H1 (cell line): ENCODE data around the gene AKT1S1. TPM values are rescaled to one million over a fixed set of nuclear protein-coding genes. Genes with fewer than 3 reads are reported as not detected.

Experiments
- CTCF ChIA-PET: fragments of 300-600 bp; sonication (Branson Sonifier 250); formaldehyde crosslinking; loops from one replicate; lab custom pipeline; 2021; ENCODE audit not compliant: partially characterized antibody; lab: Charles Lee
- POLR2A ChIA-PET: fragments of 300-600 bp; sonication (Branson Sonifier 250); formaldehyde crosslinking; loops from one replicate; lab custom pipeline; 2021; ENCODE audit warnings: inconsistent platforms; ENCODE audit not compliant: partially characterized antibody; lab: Charles Lee
- DNase-seq, 2 experiments: peaks; one replicate each; pipeline versions ENCODE4 v3.0.0 to v3.0.0-alpha.2; 2010 to 2022; ENCODE audit warnings: low spot score in 2 of 2, low read depth in 1 of 2, mixed read lengths in 1 of 2
- FAIRE-seq: peaks from 2 replicates; lab custom pipeline; 2011; peaks lifted over from hg19 to GRCh38; lab: Jason Lieb, UNC
- H2AFZ ChIP-seq: 2 replicates; pipeline ENCODE4 v1.8.1; 2012; ENCODE audit warnings: low read length, inconsistent platforms
- H2AK5ac ChIP-seq: 2 replicates; pipeline ENCODE4 v1.6.1; 2013; ENCODE audit warnings: low read depth, low read length
- H2BK120ac ChIP-seq: replicated peaks from 2 replicates; pipeline ENCODE3; 2013; ENCODE audit warnings: low read depth, low read length, inconsistent platforms
- H2BK12ac ChIP-seq: 2 replicates; pipeline ENCODE4 v1.6.1; 2013; ENCODE audit warnings: low read depth, low read length
- H2BK15ac ChIP-seq: 2 replicates; pipeline ENCODE4 v1.6.1; 2013; ENCODE audit warnings: low read length
- H2BK20ac ChIP-seq: 2 replicates; pipeline ENCODE4 v1.6.1; 2013; ENCODE audit warnings: low read length
- H2BK5ac ChIP-seq: 2 replicates; pipeline ENCODE4 v1.6.1; 2013; ENCODE audit warnings: low read depth, low read length
- H3K14ac ChIP-seq: 2 replicates; pipeline ENCODE4 v1.6.1; 2013; ENCODE audit warnings: inconsistent platforms; ENCODE audit not compliant: insufficient read length
- H3K18ac ChIP-seq: 2 replicates; pipeline ENCODE4 v1.6.1; 2013; ENCODE audit warnings: low read length; ENCODE audit errors: extremely low read depth
- H3K23ac ChIP-seq: 2 replicates; pipeline ENCODE4 v1.6.1; 2013; ENCODE audit warnings: inconsistent platforms; ENCODE audit not compliant: insufficient read length
- H3K23me2 ChIP-seq: 2 replicates; pipeline ENCODE4 v1.6.1; 2013; ENCODE audit warnings: low read depth, low read length
- H3K27ac ChIP-seq: 2 replicates; pipeline ENCODE4 v1.6.1; 2011; ENCODE audit warnings: low read depth, low read length, inconsistent platforms
- H3K27me3 ChIP-seq, 4 experiments: replicated peaks in 1 of 4; 1 replicate in 1 of 4; 2 replicates in 3 of 4; pipeline versions ENCODE4 v1.6.1 to v1.8.1; 2011 to 2013; ENCODE audit warnings: low read length in 3 of 4, mild to moderate bottlenecking in 3 of 4, inconsistent platforms in 2 of 4, mixed read lengths in 2 of 4, moderate library complexity in 1 of 4; ENCODE audit not compliant: control insufficient read depth in 3 of 4, insufficient read depth in 3 of 4; ENCODE audit errors: extremely low read depth in 1 of 4
- H3K36me3 ChIP-seq, 4 experiments: 2 replicates each; pipeline versions ENCODE4 v1.6.1 to v1.8.1; 2011 to 2013; ENCODE audit warnings: mild to moderate bottlenecking in 4 of 4, low read length in 3 of 4, moderate library complexity in 2 of 4, control low read depth in 1 of 4, inconsistent platforms in 1 of 4; ENCODE audit not compliant: insufficient read depth in 4 of 4, control insufficient read depth in 2 of 4
- H3K4ac ChIP-seq: replicated peaks from 2 replicates; pipeline ENCODE3; 2013; ENCODE audit warnings: low read length, low read depth, mixed read lengths, inconsistent platforms; ENCODE audit not compliant: insufficient read length
- H3K4me1 ChIP-seq, 4 experiments: replicated peaks in 1 of 4; 1 replicate in 1 of 4; 2 replicates in 3 of 4; pipeline versions ENCODE4 v1.6.1 to v1.8.1; 2011 to 2013; ENCODE audit warnings: low read length in 3 of 4, inconsistent platforms in 2 of 4, mixed read lengths in 1 of 4; ENCODE audit not compliant: insufficient read depth in 4 of 4, control insufficient read depth in 3 of 4
- H3K4me2 ChIP-seq, 2 experiments: 2 replicates each; pipeline versions ENCODE4 v1.6.1 to v1.8.1; 2011 to 2013; ENCODE audit warnings: low read depth in 2 of 2, low read length in 2 of 2, control low read depth in 1 of 2, inconsistent platforms in 1 of 2, mild to moderate bottlenecking in 1 of 2; ENCODE audit not compliant: insufficient read depth in 1 of 2
- H3K4me3 ChIP-seq, 4 experiments: fragments of 200-600, 300-600 bp in 1 of 4; sonication (generic), shearing (Covaris generic), sonication (Bioruptor Twin) in 1 of 4; 2 replicates each; pipeline versions ENCODE4 v1.5.1 to v1.8.1; 2011 to 2016; ENCODE audit warnings: low read length in 4 of 4, low read depth in 3 of 4, control low read depth in 2 of 4, inconsistent platforms in 2 of 4, mild to moderate bottlenecking in 2 of 4, mixed read lengths in 1 of 4, moderate library complexity in 1 of 4; ENCODE audit not compliant: insufficient read depth in 2 of 4; ENCODE audit errors: extremely low read depth in 1 of 4
- H3K56ac ChIP-seq: replicated peaks from 2 replicates; pipeline ENCODE3; 2013; ENCODE audit warnings: low read depth, mild to moderate bottlenecking, mixed read lengths, low read length, inconsistent platforms; ENCODE audit not compliant: insufficient read length
- H3K79me1 ChIP-seq: 2 replicates; pipeline ENCODE4 v1.6.1; 2013; ENCODE audit warnings: low read depth, low read length, control low read depth
- H3K79me2 ChIP-seq, 2 experiments: 2 replicates each; pipeline versions ENCODE4 v1.6.1 to v1.8.1; 2012 to 2013; ENCODE audit warnings: low read length in 2 of 2, mild to moderate bottlenecking in 2 of 2, inconsistent platforms in 1 of 2; ENCODE audit not compliant: insufficient read depth in 2 of 2, control insufficient read depth in 1 of 2
- H3K9ac ChIP-seq, 4 experiments: replicated peaks in 1 of 4; 1 replicate in 1 of 4; 2 replicates in 3 of 4; pipeline versions ENCODE4 v1.6.1 to v1.8.1; 2011 to 2013; ENCODE audit warnings: low read depth in 3 of 4, low read length in 3 of 4, control low read depth in 2 of 4, mild to moderate bottlenecking in 2 of 4, moderate library complexity in 2 of 4, inconsistent platforms in 1 of 4; ENCODE audit errors: extremely low read depth in 1 of 4
- H3K9me3 ChIP-seq, 2 experiments: 2 replicates each; pipeline versions ENCODE4 v1.6.1 to v1.8.1; 2012 to 2013; ENCODE audit warnings: mild to moderate bottlenecking in 2 of 2, moderate library complexity in 2 of 2, control low read depth in 1 of 2, inconsistent platforms in 1 of 2, low read depth in 1 of 2, low read length in 1 of 2, mixed read lengths in 1 of 2; ENCODE audit not compliant: insufficient read depth in 2 of 2
- H4K20me1 ChIP-seq, 2 experiments: replicated peaks in 1 of 2; 2 replicates each; pipeline versions ENCODE3 to v1.8.1; 2011 to 2013; ENCODE audit warnings: inconsistent platforms in 2 of 2, low read length in 2 of 2, mild to moderate bottlenecking in 1 of 2; ENCODE audit not compliant: insufficient read depth in 2 of 2, control insufficient read depth in 1 of 2
- H4K5ac ChIP-seq: 2 replicates; pipeline ENCODE4 v1.6.1; 2013; ENCODE audit warnings: low read length, low read depth, mixed read lengths, inconsistent platforms; ENCODE audit not compliant: insufficient read length
- H4K8ac ChIP-seq: 2 replicates; pipeline ENCODE4 v1.8.0; 2013; ENCODE audit warnings: mild to moderate bottlenecking, moderate library complexity, low read length, inconsistent platforms; ENCODE audit not compliant: insufficient read depth; ENCODE audit errors: extremely low read depth
- H4K91ac ChIP-seq: replicated peaks from 2 replicates; pipeline ENCODE3; 2013; ENCODE audit warnings: low read length, mixed read lengths, inconsistent platforms; ENCODE audit not compliant: insufficient read length
- CBX8 ChIP-seq: fragments of 300-800, 300-1000 bp; sonication (generic); IDR thresholded peaks from 2 replicates; pipeline ENCODE4 v1.7.1; 2016; ENCODE audit warnings: low read depth, low read length, borderline replicate concordance
- CHD1 ChIP-seq: IDR thresholded peaks from 2 replicates; pipeline ENCODE4 v1.6.1; 2012; ENCODE audit warnings: low read depth, low read length, improper control_type of control experiment
- CTBP2 ChIP-seq: IDR thresholded peaks from 2 replicates; pipeline ENCODE4 v1.7.0; 2011; ENCODE audit warnings: borderline replicate concordance, mild to moderate bottlenecking, moderate library complexity, mixed read lengths, low read length; ENCODE audit not compliant: insufficient read depth, insufficient read length
- GTF2F1 ChIP-seq: IDR thresholded peaks from 2 replicates; pipeline ENCODE4 v1.6.1; 2012; ENCODE audit warnings: low read depth, low read length, improper control_type of control experiment, borderline replicate concordance
- JUND ChIP-seq: IDR thresholded peaks from 2 replicates; pipeline ENCODE4 v1.6.1; 2011; ENCODE audit warnings: mild to moderate bottlenecking, improper control_type of control experiment, low read length
- KDM5A ChIP-seq: fragments of 200-600 bp; IDR thresholded peaks from 2 replicates; pipeline ENCODE4 v1.7.1; 2012; ENCODE audit warnings: mild to moderate bottlenecking, low read length, inconsistent platforms, mixed read lengths
- POLR2A ChIP-seq, 2 experiments: IDR thresholded peaks; 1 replicate in 1 of 2; 2 replicates in 1 of 2; pipeline ENCODE4 v1.6.1; 2011; ENCODE audit warnings: low read depth in 2 of 2, low read length in 2 of 2, mild to moderate bottlenecking in 2 of 2; ENCODE audit errors: control extremely low read depth in 1 of 2
- RAD21 ChIP-seq, 2 experiments: IDR thresholded peaks in 1 of 2; conservative IDR thresholded peaks in 1 of 2; 2 replicates each; pipeline ENCODE4 v1.6.1; 2011; ENCODE audit warnings: low read depth in 2 of 2, low read length in 2 of 2, improper control_type of control experiment in 1 of 2, inconsistent platforms in 1 of 2, mild to moderate bottlenecking in 1 of 2, moderate library complexity in 1 of 2
- RBBP5 ChIP-seq: IDR thresholded peaks from 2 replicates; pipeline ENCODE4 v1.7.1; 2012; ENCODE audit warnings: low read depth, mild to moderate bottlenecking, inconsistent platforms, low read length, moderate library complexity, borderline replicate concordance
- SIN3A ChIP-seq, 2 experiments: IDR thresholded peaks in 1 of 2; conservative IDR thresholded peaks in 1 of 2; 2 replicates each; pipeline ENCODE4 v1.6.1; 2011 to 2012; ENCODE audit warnings: low read length in 2 of 2, improper control_type of control experiment in 1 of 2, low read depth in 1 of 2, mild to moderate bottlenecking in 1 of 2
- TCF12 ChIP-seq: IDR thresholded peaks from 2 replicates; pipeline ENCODE4 v1.6.1; 2011; ENCODE audit warnings: low read depth, mild to moderate bottlenecking, low read length
- WGBS, 2 experiments: shearing (Covaris generic) in 1 of 2; methylation state at CpG; one replicate each; pipeline versions ENCODE4 v1.1.6 to v1.1.7; 2013 to 2015; ENCODE audit warnings: low lambda C conversion rate in 2 of 2, mixed read lengths in 2 of 2, inconsistent platforms in 1 of 2, low coverage in 1 of 2, missing lambda C conversion rate in 1 of 2; ENCODE audit not compliant: insufficient replicate concordance in 2 of 2, insufficient coverage in 1 of 2, insufficient read length in 1 of 2; ENCODE audit errors: extremely low coverage in 1 of 2, missing lambda C conversion rate in 1 of 2; 5-methylcytosine and 5-hydroxymethylcytosine counted together
- polyA plus RNA-seq, 7 experiments: library from polyadenylated mRNA; depleted of rRNA in 3 of 7; stranded (reverse) in 5 of 7; unstranded in 2 of 7; fragments of >200 nt in 5 of 7; fragments of 200-250 nt in 2 of 7; gene quantifications; 1 replicate in 5 of 7; 2 replicates in 1 of 7; 4 replicates in 1 of 7; pipeline versions ENCODE4 v1.2.1 to v1.2.3, GENCODE V29; 2011 to 2013; ENCODE audit warnings: missing spikeins in 2 of 7, mixed read lengths in 2 of 7
- total RNA-seq: library from RNA; stranded (reverse); fragmentation: NEBNext Ultra II Directional; extraction: Animal tissue kit (Norgen Biotek cat#: 25700); gene quantifications from 2 replicates; pipeline ENCODE4 v1.2.1, GENCODE V29; 2021
- TF ChIP-seq, protein P1 (sequence below): IDR thresholded peaks from 2 replicates; pipeline ENCODE4 v1.6.1; 2011; ENCODE audit warnings: low read length, improper control_type of control experiment

Gene AKT1S1
- total and polyA plus RNA-seq, 2 of the 8 experiments (the other 6 are each of a cell fraction or from before 2014, with no cell fraction given), result 40.7 to 45.9 TPM

DNA sequence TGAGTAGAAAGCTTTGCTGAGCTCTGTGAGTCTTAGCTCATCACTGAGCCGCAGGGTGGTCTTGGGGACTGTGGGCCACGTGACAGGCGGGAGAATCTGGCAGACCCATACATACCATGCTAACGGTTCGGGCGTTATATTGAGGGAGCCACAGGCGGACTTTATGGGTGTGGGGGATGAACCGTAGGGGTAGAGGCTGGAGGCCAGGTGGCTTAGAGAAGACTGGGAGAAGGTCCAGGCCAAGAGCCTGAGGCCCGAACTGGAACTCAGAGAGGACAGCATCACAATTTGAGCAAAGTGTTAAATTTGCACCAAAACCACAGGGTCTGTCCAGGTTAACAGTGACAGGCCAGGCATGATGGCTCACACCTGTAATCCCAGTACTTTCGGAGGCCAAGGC, 36.6 kb upstream of the AKT1S1 start:
- ChIA-PET CTCF (interaction anchor here (0.7 to 3.0 kb wide), 14 partner anchors 9 to 222 kb away, joined by 3 to 18 read pairs (median 4); partner anchors contain the start of gene ATF5), POLR2A (interaction anchor here (0.7 to 19.2 kb wide), 7 partner anchors 10 to 361 kb away, joined by 3 to 373 read pairs (median 3); partner anchors contain the start of genes AKT1S1, ATF5, NUP62 and TBC1D17)
- DNase-seq (no peak), FAIRE-seq (no peak)
- H2BK120ac ChIP-seq, result no peak overlapping the region
- H3K4ac ChIP-seq, result no peak overlapping the region
- no peak overlapping the region for H3K9ac ChIP-seq
- H3K4me1 ChIP-seq, result no peaks in the 10 kb centered on the region
- no peak overlapping the region for H2AK5ac ChIP-seq
- no peak overlapping the region for H3K4me2 ChIP-seq
- no peaks in the 10 kb centered on the region for H3K23me2 ChIP-seq
- H2BK15ac ChIP-seq, result no peak overlapping the region
- H3K9me3 ChIP-seq, result no peaks in the 10 kb centered on the region
- H4K5ac ChIP-seq, result no peak overlapping the region
- no peak overlapping the region for H3K18ac ChIP-seq
- no peak overlapping the region for H2AFZ ChIP-seq
- no peak overlapping the region for H3K27ac ChIP-seq
- peaks cover 0 to 68% of the 10 kb centered on the region in 2 experiments; a peak in 2 of 4 replicates for H3K79me2 ChIP-seq
- H3K4me3 ChIP-seq, result no peak overlapping the region
- no peak overlapping the region for H2BK5ac ChIP-seq
- peaks cover 20 to 44% (median 36%) of the 10 kb centered on the region in 4 experiments; a peak in 7 of 8 replicates for H3K36me3 ChIP-seq
- no peak overlapping the region for H3K56ac ChIP-seq
- no peak overlapping the region for H4K91ac ChIP-seq
- H3K23ac ChIP-seq, result no peak overlapping the region
- H2BK20ac ChIP-seq, result no peak overlapping the region
- H3K14ac ChIP-seq, result no peak overlapping the region
- H3K79me1 ChIP-seq, result peaks cover 16% of the 10 kb centered on the region
- no peaks in the 10 kb centered on the region; a peak in 1 of 7 replicates for H3K27me3 ChIP-seq
- 95% methylated on average over 10 of the region's 10 CpGs; no CpG with 5 or more reads in 1 of the 2 experiments for WGBS, 2 experiments
- no peak overlapping the region for H4K8ac ChIP-seq
- H2BK12ac ChIP-seq, result no peak overlapping the region
- peaks cover 44 to 51% of the 10 kb centered on the region in 2 experiments for H4K20me1 ChIP-seq
- TF ChIP-seq SIN3A (conservative IDR thresholded peaks at IDR 0.05 in 1 of 2, IDR thresholded peaks at IDR 0.05 in 1 of 2; ENCODE audit: low read depth in 1 of 2, low read length in 2 of 2), result no peak
- TF ChIP-seq KDM5A, result no peak
- no peak for TF ChIP-seq RBBP5
- TF ChIP-seq RAD21 (IDR thresholded peaks at IDR 0.05 in 1 of 2, conservative IDR thresholded peaks at IDR 0.05 in 1 of 2; ENCODE audit: low read depth in 2 of 2, low read length in 2 of 2), result no peak
- TF ChIP-seq JUND, result no peak
- TF ChIP-seq CHD1, result no peak
- TF ChIP-seq GTF2F1, result no peak
- TF ChIP-seq POLR2A (IDR thresholded peaks at IDR 0.05; ENCODE audit: control extremely low read depth in 1 of 2, low read depth in 2 of 2, low read length in 2 of 2), result no peak
- no peak for TF ChIP-seq CTBP2
- TF ChIP-seq TCF12, result no peak
- TF ChIP-seq, protein P1, sequence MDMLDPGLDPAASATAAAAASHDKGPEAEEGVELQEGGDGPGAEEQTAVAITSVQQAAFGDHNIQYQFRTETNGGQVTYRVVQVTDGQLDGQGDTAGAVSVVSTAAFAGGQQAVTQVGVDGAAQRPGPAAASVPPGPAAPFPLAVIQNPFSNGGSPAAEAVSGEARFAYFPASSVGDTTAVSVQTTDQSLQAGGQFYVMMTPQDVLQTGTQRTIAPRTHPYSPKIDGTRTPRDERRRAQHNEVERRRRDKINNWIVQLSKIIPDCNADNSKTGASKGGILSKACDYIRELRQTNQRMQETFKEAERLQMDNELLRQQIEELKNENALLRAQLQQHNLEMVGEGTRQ, result no peak
- TF ChIP-seq CBX8, result no peak
